K562 (cell line): Measurements from ENCODE around the gene CREB3L2. TPM values are rescaled to one million over a fixed set of nuclear protein-coding genes. Genes with fewer than 3 reads are reported as not detected.

Source experiments
- CCAR2 ChIP-seq: fragments of 200-400 bp; formaldehyde crosslinking; IDR thresholded peaks from 2 replicates; pipeline ENCODE4 v1.6.1; 2017; ENCODE audit warnings: mild to moderate bottlenecking, low read depth, low read length
- CREB1 ChIP-seq, 2 experiments: sonication (generic) in 1 of 2; formaldehyde crosslinking in 1 of 2; IDR thresholded peaks; 2 replicates each; pipeline versions ENCODE4 v1.6.1 to v1.8.0; 2012 to 2022; ENCODE audit warnings: inconsistent platforms in 1 of 2, mild to moderate bottlenecking in 1 of 2, missing genetic modification reagents in 1 of 2, moderate library complexity in 1 of 2
- ETV6 ChIP-seq, 3 experiments: fragments of 150-350 bp in 1 of 3; sonication (generic) in 1 of 3; formaldehyde crosslinking in 1 of 3; IDR thresholded peaks; 2 replicates each; pipeline versions ENCODE4 v1.6.1 to v1.8.0; 2014 to 2022; ENCODE audit warnings: borderline replicate concordance in 2 of 3, low read depth in 2 of 3, antibody characterized with exemption in 1 of 3, low read length in 1 of 3, mild to moderate bottlenecking in 1 of 3, missing genetic modification reagents in 1 of 3
- HCFC1 ChIP-seq: IDR thresholded peaks from 2 replicates; pipeline ENCODE4 v1.6.1; 2012; ENCODE audit warnings: low read depth, low read length, improper control_type of control experiment
- HIVEP1 ChIP-seq: fragments of 250-450 bp; sonication (Bioruptor Pico); IDR thresholded peaks from 2 replicates; pipeline ENCODE4 v1.4.0; 2020; ENCODE audit warnings: mild to moderate bottlenecking
- HMG20B ChIP-seq: fragments of 250-450 bp; sonication (Bioruptor Pico); IDR thresholded peaks from 2 replicates; pipeline ENCODE4 v1.5.0; 2021; ENCODE audit warnings: mild to moderate bottlenecking
- NUFIP1 ChIP-seq: fragments of 450-650 bp; IDR thresholded peaks from 2 replicates; pipeline ENCODE4 v1.6.1; 2018; ENCODE audit not compliant: partially characterized antibody
- PHF21A ChIP-seq: fragments of 450-650 bp; IDR thresholded peaks from 2 replicates; pipeline ENCODE4 v1.6.1; 2017; ENCODE audit warnings: low read depth, borderline replicate concordance
- RB1 ChIP-seq: fragments of 450-650 bp; IDR thresholded peaks from 2 replicates; pipeline ENCODE4 v1.6.1; 2017; ENCODE audit warnings: low read depth, mild to moderate bottlenecking
- SUPT5H ChIP-seq: fragments of 450-650 bp; IDR thresholded peaks from 2 replicates; pipeline ENCODE4 v1.6.1; 2016
- TRIM24 ChIP-seq, 2 experiments: fragments of 450-650 bp; IDR thresholded peaks; 2 replicates each; pipeline ENCODE4 v1.6.1; 2016
- XRCC5 ChIP-seq: fragments of 200-400 bp; formaldehyde crosslinking; IDR thresholded peaks from 2 replicates; pipeline ENCODE4 v1.6.1; 2017; ENCODE audit warnings: low read depth, mild to moderate bottlenecking, low read length
- ZNF12 ChIP-seq: sonication (generic); formaldehyde crosslinking; IDR thresholded peaks from 2 replicates; pipeline ENCODE4 v1.4.0; 2020; ENCODE audit warnings: mild to moderate bottlenecking, missing genetic modification reagents
- ZNF431 ChIP-seq: sonication (generic); formaldehyde crosslinking; IDR thresholded peaks from 2 replicates; pipeline ENCODE4 v1.8.0; 2022; ENCODE audit warnings: mild to moderate bottlenecking, missing genetic modification reagents
- polyA plus RNA-seq, 8 experiments: library from polyadenylated mRNA; depleted of rRNA in 4 of 8; stranded (reverse) in 5 of 8; unstranded in 3 of 8; fragments of >200 nt; fragmentation: Nextera tagmentation in 2 of 8; fragmentation: Illumina TruSeq in 1 of 8; extraction: Ambion mirVana in 2 of 8; extraction: Trizol in 1 of 8; gene quantifications; 2 replicates each; pipeline versions ENCODE4 v1.2.1 to v1.2.3, GENCODE V29; 2011 to 2014; ENCODE audit warnings: inconsistent platforms in 1 of 8, missing spikeins in 1 of 8
- total RNA-seq, 7 experiments: library from RNA; depleted of rRNA in 6 of 7; stranded (reverse); fragments of >200 nt in 6 of 7; fragmentation: Illumina TruSeq in 2 of 7; extraction: Trizol in 2 of 7; gene quantifications; 2 replicates each; pipeline versions ENCODE4 v1.2.1 to v1.2.3, GENCODE V29; 2011 to 2021; ENCODE audit warnings: low replicate concordance in 1 of 7
- TF ChIP-seq, protein P1 (sequence below): fragments of 150-350 bp; IDR thresholded peaks from 2 replicates; pipeline ENCODE4 v1.6.1; 2014; ENCODE audit warnings: low read depth, mild to moderate bottlenecking, low read length, borderline replicate concordance
- TF ChIP-seq, protein P2 (sequence below), 3 experiments: IDR thresholded peaks in 2 of 3; conservative IDR thresholded peaks in 1 of 3; 2 replicates each; pipeline ENCODE4 v1.5.1; 2011 to 2012; ENCODE audit warnings: low read length in 3 of 3, mild to moderate bottlenecking in 3 of 3, control low read depth in 2 of 3, improper control_type of control experiment in 1 of 3, inconsistent platforms in 1 of 3, low read depth in 1 of 3, mixed read lengths in 1 of 3, moderate library complexity in 1 of 3; ENCODE audit not compliant: insufficient read depth in 2 of 3
- TF ChIP-seq, protein P3 (sequence below): fragments of 450-650 bp; formaldehyde crosslinking; IDR thresholded peaks from 2 replicates; pipeline ENCODE4 v1.4.0; 2020; ENCODE audit warnings: mild to moderate bottlenecking, moderate library complexity
- TF ChIP-seq, protein P4 (sequence below): fragments of 450-650 bp; formaldehyde crosslinking; IDR thresholded peaks from 2 replicates; pipeline ENCODE4 v1.4.0; 2022; ENCODE audit warnings: missing genetic modification characterization
- TF ChIP-seq, protein P5 (sequence below): sonication (generic); formaldehyde crosslinking; IDR thresholded peaks from 2 replicates; pipeline ENCODE4 v1.8.0; 2022; ENCODE audit warnings: mild to moderate bottlenecking, low read depth, missing genetic modification reagents

The CREB3L2 gene
- total and polyA plus RNA-seq, 9 of the 15 experiments (the other 6 are each of a cell fraction or from before 2014, with no cell fraction given): 7.1 to 45.6 (median 15.8) TPM

DNA sequence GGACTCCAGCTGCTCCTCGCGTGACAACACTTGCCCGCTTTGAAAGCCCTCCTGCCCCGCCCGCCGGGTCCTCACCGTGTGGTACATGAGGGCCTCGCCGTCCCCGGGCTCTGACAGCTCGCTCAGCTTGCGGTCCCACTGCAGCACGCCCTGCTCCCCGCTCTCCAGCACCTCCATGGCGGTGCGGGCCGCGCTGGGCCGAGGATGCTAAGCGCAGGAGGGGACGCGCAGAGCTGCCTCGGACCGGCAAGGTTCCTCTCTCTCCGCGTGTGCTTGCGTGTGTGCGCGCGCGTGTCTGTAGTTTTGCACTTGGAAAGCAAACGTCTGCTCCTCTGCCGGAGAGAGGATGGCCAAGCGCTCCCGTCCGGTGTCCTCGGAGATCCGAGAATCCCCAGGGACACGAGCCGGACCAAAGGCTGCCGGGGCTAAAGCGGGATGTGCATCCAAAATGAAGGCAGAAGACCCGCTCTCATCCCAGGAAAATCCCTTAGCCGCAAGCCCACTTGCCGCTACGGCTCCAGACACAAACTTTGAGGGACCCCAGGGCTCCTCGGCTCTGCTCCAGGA lies at the start of gene CREB3L2 (continued):
- TF ChIP-seq, protein P1, sequence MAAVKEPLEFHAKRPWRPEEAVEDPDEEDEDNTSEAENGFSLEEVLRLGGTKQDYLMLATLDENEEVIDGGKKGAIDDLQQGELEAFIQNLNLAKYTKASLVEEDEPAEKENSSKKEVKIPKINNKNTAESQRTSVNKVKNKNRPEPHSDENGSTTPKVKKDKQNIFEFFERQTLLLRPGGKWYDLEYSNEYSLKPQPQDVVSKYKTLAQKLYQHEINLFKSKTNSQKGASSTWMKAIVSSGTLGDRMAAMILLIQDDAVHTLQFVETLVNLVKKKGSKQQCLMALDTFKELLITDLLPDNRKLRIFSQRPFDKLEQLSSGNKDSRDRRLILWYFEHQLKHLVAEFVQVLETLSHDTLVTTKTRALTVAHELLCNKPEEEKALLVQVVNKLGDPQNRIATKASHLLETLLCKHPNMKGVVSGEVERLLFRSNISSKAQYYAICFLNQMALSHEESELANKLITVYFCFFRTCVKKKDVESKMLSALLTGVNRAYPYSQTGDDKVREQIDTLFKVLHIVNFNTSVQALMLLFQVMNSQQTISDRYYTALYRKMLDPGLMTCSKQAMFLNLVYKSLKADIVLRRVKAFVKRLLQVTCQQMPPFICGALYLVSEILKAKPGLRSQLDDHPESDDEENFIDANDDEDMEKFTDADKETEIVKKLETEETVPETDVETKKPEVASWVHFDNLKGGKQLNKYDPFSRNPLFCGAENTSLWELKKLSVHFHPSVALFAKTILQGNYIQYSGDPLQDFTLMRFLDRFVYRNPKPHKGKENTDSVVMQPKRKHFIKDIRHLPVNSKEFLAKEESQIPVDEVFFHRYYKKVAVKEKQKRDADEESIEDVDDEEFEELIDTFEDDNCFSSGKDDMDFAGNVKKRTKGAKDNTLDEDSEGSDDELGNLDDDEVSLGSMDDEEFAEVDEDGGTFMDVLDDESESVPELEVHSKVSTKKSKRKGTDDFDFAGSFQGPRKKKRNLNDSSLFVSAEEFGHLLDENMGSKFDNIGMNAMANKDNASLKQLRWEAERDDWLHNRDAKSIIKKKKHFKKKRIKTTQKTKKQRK: no peak
- TF ChIP-seq HMG20B: no peak
- no peak for TF ChIP-seq NUFIP1
- TF ChIP-seq, protein P2, sequence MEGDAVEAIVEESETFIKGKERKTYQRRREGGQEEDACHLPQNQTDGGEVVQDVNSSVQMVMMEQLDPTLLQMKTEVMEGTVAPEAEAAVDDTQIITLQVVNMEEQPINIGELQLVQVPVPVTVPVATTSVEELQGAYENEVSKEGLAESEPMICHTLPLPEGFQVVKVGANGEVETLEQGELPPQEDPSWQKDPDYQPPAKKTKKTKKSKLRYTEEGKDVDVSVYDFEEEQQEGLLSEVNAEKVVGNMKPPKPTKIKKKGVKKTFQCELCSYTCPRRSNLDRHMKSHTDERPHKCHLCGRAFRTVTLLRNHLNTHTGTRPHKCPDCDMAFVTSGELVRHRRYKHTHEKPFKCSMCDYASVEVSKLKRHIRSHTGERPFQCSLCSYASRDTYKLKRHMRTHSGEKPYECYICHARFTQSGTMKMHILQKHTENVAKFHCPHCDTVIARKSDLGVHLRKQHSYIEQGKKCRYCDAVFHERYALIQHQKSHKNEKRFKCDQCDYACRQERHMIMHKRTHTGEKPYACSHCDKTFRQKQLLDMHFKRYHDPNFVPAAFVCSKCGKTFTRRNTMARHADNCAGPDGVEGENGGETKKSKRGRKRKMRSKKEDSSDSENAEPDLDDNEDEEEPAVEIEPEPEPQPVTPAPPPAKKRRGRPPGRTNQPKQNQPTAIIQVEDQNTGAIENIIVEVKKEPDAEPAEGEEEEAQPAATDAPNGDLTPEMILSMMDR (IDR thresholded peaks at IDR 0.05 in 2 of 3, conservative IDR thresholded peaks at IDR 0.05 in 1 of 3; ENCODE audit: insufficient read depth in 2 of 3, low read depth in 1 of 3, low read length in 3 of 3): no peak
- TF ChIP-seq ZNF431 (CRISPR knock-in tag): no peak; the same call in 1 of the 2 replicates
- 0 out of 2 replicates have a peak, but pooled peaks have one; percentile 5 for TF ChIP-seq HCFC1
- no peak for TF ChIP-seq ETV6 (IDR thresholded peaks at IDR 0.05; ENCODE audit: borderline replicate concordance in 1 of 2, low read depth in 2 of 2, low read length in 1 of 2)
- peak; percentile 58; the same call in 1 of the 2 replicates for TF ChIP-seq ETV6 (CRISPR knock-in tag; IDR thresholded peaks at IDR 0.05; ENCODE audit: borderline replicate concordance)
- no peak for TF ChIP-seq CCAR2
- TF ChIP-seq, protein P3, sequence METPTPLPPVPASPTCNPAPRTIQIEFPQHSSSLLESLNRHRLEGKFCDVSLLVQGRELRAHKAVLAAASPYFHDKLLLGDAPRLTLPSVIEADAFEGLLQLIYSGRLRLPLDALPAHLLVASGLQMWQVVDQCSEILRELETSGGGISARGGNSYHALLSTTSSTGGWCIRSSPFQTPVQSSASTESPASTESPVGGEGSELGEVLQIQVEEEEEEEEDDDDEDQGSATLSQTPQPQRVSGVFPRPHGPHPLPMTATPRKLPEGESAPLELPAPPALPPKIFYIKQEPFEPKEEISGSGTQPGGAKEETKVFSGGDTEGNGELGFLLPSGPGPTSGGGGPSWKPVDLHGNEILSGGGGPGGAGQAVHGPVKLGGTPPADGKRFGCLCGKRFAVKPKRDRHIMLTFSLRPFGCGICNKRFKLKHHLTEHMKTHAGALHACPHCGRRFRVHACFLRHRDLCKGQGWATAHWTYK (CRISPR knock-in tag): 0 out of 2 replicates have a peak, but pooled peaks have one; percentile 69
- TF ChIP-seq, protein P4, sequence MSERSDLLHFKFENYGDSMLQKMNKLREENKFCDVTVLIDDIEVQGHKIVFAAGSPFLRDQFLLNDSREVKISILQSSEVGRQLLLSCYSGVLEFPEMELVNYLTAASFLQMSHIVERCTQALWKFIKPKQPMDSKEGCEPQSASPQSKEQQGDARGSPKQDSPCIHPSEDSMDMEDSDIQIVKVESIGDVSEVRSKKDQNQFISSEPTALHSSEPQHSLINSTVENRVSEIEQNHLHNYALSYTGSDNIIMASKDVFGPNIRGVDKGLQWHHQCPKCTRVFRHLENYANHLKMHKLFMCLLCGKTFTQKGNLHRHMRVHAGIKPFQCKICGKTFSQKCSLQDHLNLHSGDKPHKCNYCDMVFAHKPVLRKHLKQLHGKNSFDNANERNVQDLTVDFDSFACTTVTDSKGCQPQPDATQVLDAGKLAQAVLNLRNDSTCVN: no peak
- TF ChIP-seq SUPT5H: peak; percentile 70
- peak; percentile 40; the same call in 1 of the 2 replicates for TF ChIP-seq RB1
- peak in 1 of 2 experiments; percentile 34; a peak in 1 of 4 replicates for TF ChIP-seq TRIM24 (IDR thresholded peaks at IDR 0.05)
- peak; percentile 71; the same call in 1 of the 2 replicates for TF ChIP-seq HIVEP1 (CRISPR knock-in tag)
- TF ChIP-seq PHF21A: no peak
- no peak for TF ChIP-seq XRCC5
- TF ChIP-seq ZNF12 (CRISPR knock-in tag): peak; percentile 45; the same call in 1 of the 2 replicates
- TF ChIP-seq, protein P5, sequence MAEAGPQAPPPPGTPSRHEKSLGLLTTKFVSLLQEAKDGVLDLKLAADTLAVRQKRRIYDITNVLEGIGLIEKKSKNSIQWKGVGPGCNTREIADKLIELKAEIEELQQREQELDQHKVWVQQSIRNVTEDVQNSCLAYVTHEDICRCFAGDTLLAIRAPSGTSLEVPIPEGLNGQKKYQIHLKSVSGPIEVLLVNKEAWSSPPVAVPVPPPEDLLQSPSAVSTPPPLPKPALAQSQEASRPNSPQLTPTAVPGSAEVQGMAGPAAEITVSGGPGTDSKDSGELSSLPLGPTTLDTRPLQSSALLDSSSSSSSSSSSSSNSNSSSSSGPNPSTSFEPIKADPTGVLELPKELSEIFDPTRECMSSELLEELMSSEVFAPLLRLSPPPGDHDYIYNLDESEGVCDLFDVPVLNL: peak; percentile 82; the same call in 1 of the 2 replicates
- no peak for TF ChIP-seq CREB1 (IDR thresholded peaks at IDR 0.05)
- no peak for TF ChIP-seq CREB1 (CRISPR knock-in tag; IDR thresholded peaks at IDR 0.05)
